Globus pallidus (tissue), 1 donor: ENCODE measurements around the gene GTF2E1.
A peak's percentile ranks its signal among the peaks of the same experiment; 100 is the strongest.
"Not testable (repeated sequence)": the region's sequence is repeated elsewhere in the genome, so short reads cannot be mapped to it uniquely, and the experiment has no call there.

ENCODE experiments used
- DNase-seq: peaks from one replicate; pipeline ENCODE4 v3.0.0-alpha.2; 2015; ENCODE audit warnings: low spot score

GTF2E1 gene

GRCh38 chr3:120756061-120756460, 13.5 kb downstream of the GTF2E1 start:
- DNase-seq, result no peak

- not testable (repeated sequence) for DNase-seq
Measured at GRCh38 chr3:120758551-120758950, 16.0 kb downstream of the GTF2E1 start.

- no peak for DNase-seq
Measured at GRCh38 chr3:120762615-120763014, 20.1 kb downstream of the GTF2E1 start.

- DNase-seq, result no peak
Measured at GRCh38 chr3:120763601-120764000, 21.1 kb downstream of the GTF2E1 start.

- no peak for DNase-seq
Measured at GRCh38 chr3:120764206-120764605, 21.7 kb downstream of the GTF2E1 start.

- DNase-seq, result no peak
Measured at GRCh38 chr3:120765830-120766493, 23.4 kb downstream of the GTF2E1 start.

GRCh38 chr3:120766576-120766975, 24.0 kb downstream of the GTF2E1 start:
- DNase-seq, result no peak

GRCh38 chr3:120767106-120767505, 24.6 kb downstream of the GTF2E1 start:
- no peak for DNase-seq

GRCh38 chr3:120769436-120769835, 26.9 kb downstream of the GTF2E1 start:
- DNase-seq, result no peak

GRCh38 chr3:120770891-120771290, 28.3 kb downstream of the GTF2E1 start:
- no peak for DNase-seq

- no peak for DNase-seq
Measured at GRCh38 chr3:120772081-120772480, 29.5 kb downstream of the GTF2E1 start.

GRCh38 chr3:120773932-120774331, 31.4 kb downstream of the GTF2E1 start:
- no peak for DNase-seq

- no peak for DNase-seq
Measured at GRCh38 chr3:120775411-120775810, 32.9 kb downstream of the GTF2E1 start.

GRCh38 chr3:120778776-120779175, 36.2 kb downstream of the GTF2E1 start:
- DNase-seq, result no peak

GRCh38 chr3:120780977-120781376, 38.4 kb downstream of the GTF2E1 start:
- DNase-seq, result no peak

- not testable (repeated sequence) for DNase-seq
Measured at GRCh38 chr3:120785832-120786231, 43.3 kb downstream of the GTF2E1 start.

GRCh38 chr3:120791010-120791409, 48.5 kb downstream of the GTF2E1 start:
- DNase-seq, result no peak

- no peak for DNase-seq
Measured at GRCh38 chr3:120791913-120792312, 49.4 kb downstream of the GTF2E1 start.

GRCh38 chr3:120793601-120794000, 51.1 kb downstream of the GTF2E1 start:
- no peak for DNase-seq

GRCh38 chr3:120795017-120795648, 52.6 kb downstream of the GTF2E1 start:
- DNase-seq, result peak; percentile 63

- no peak for DNase-seq
Measured at GRCh38 chr3:120795959-120796358, 53.4 kb downstream of the GTF2E1 start.

- no peak for DNase-seq
Measured at GRCh38 chr3:120796976-120797375, 54.4 kb downstream of the GTF2E1 start.

- no peak for DNase-seq
Measured at GRCh38 chr3:120797857-120798256, 55.3 kb downstream of the GTF2E1 start.

- DNase-seq, result no peak
Measured at GRCh38 chr3:120798346-120798745, 55.8 kb downstream of the GTF2E1 start.
